Ecto neural progenitor cell (in vitro differentiated cells): ENCODE measurements around the gene MYO9A.

ENCODE experiments used
- DNase-seq: peaks from one replicate; pipeline ENCODE4 v3.0.0-alpha.2; 2018; ENCODE audit warnings: low spot score

The MYO9A gene

GRCh38 chr15:72118017-72118978 lies at the start of gene MYO9A, which contains the start of gene SENP8:
Gene MYO9A (minus strand): TSS chr15:72118150. CDS start chr15:72046563, 71,587 bp downstream.
Gene SENP8 (plus strand): TSS chr15:72118403. CDS start chr15:72139624, 21,221 bp downstream.
- peak; percentile 99 for DNase-seq

- DNase-seq = no peak
Measured at GRCh38 chr15:72167445-72167844, 49.5 kb upstream of the MYO9A start.

- DNase-seq = no peak
Measured at GRCh38 chr15:72166716-72167417, 48.9 kb upstream of the MYO9A start.

GRCh38 chr15:72163719-72164118 lies 45.8 kb upstream of the MYO9A start:
- DNase-seq = no peak

- no peak for DNase-seq
Measured at GRCh38 chr15:72162569-72162968, 44.6 kb upstream of the MYO9A start.

- DNase-seq = no peak
Measured at GRCh38 chr15:72161361-72162132, 43.6 kb upstream of the MYO9A start.

GRCh38 chr15:72160696-72161245 lies 42.8 kb upstream of the MYO9A start:
- no peak for DNase-seq

GRCh38 chr15:72156928-72157327 lies 39.0 kb upstream of the MYO9A start:
- DNase-seq = no peak

- peak; percentile 85 for DNase-seq
Measured at GRCh38 chr15:72155635-72156616, 38.0 kb upstream of the MYO9A start.

GRCh38 chr15:72155003-72155621 lies 37.2 kb upstream of the MYO9A start:
- DNase-seq = no peak

GRCh38 chr15:72154316-72154715 lies 36.4 kb upstream of the MYO9A start:
- DNase-seq = no peak

GRCh38 chr15:72153269-72154000 lies 35.5 kb upstream of the MYO9A start:
- no peak for DNase-seq

GRCh38 chr15:72147418-72147817 lies 29.5 kb upstream of the MYO9A start:
- no peak for DNase-seq

GRCh38 chr15:72146934-72147333 lies 29.0 kb upstream of the MYO9A start:
- no peak for DNase-seq

- DNase-seq = no peak
Measured at GRCh38 chr15:72146221-72146620, 28.3 kb upstream of the MYO9A start.

- no peak for DNase-seq
Measured at GRCh38 chr15:72141171-72142084, 23.5 kb upstream of the MYO9A start.

GRCh38 chr15:72140088-72140487 lies 22.1 kb upstream of the MYO9A start:
- DNase-seq = no peak

GRCh38 chr15:72139667-72140066 lies 21.7 kb upstream of the MYO9A start:
- no peak for DNase-seq
